Activated CD4-positive, alpha-beta memory T cell treated with anti-CD3 and anti-CD28 coated beads, Interleukin-2, amount 10 ng/mL, durations not matched to agents 7 days and 5 days (primary cell): ENCODE measurements around the gene TP53BP2. TPM values are rescaled to one million over a fixed set of nuclear protein-coding genes. Genes with fewer than 3 reads are reported as not detected.

Experiments used
- CTCF ChIA-PET: fragments of 350-600 bp; sonication (Branson Sonifier 250); formaldehyde crosslinking; loops from one replicate; lab custom pipeline; 2021; ENCODE audit warnings: antibody characterized with exemption, inconsistent platforms; lab: Charles Lee
- POLR2A ChIA-PET: fragments of 350-600 bp; sonication (Branson Sonifier 250); formaldehyde crosslinking; loops from one replicate; lab custom pipeline; 2021; ENCODE audit warnings: antibody characterized with exemption; lab: Charles Lee
- DNase-seq: peaks from one replicate; pipeline ENCODE4 v3.0.0-alpha.2; 2020
- H3K27ac Mint-ChIP-seq: one replicate; pipeline ENCODE4 v1.8.0; 2021; ENCODE audit warnings: mild to moderate bottlenecking, mixed read lengths
- H3K27me3 Mint-ChIP-seq: one replicate; pipeline ENCODE4 v1.8.0; 2021; ENCODE audit warnings: mixed read lengths
- H3K36me3 Mint-ChIP-seq: one replicate; pipeline ENCODE4 v1.8.0; 2021; ENCODE audit warnings: low read depth, mixed read lengths
- H3K4me1 Mint-ChIP-seq: one replicate; pipeline ENCODE4 v1.8.0; 2021; ENCODE audit warnings: mixed read lengths
- H3K4me3 Mint-ChIP-seq: one replicate; pipeline ENCODE4 v1.8.0; 2021; ENCODE audit warnings: mild to moderate bottlenecking, mixed read lengths
- H3K9me3 Mint-ChIP-seq: one replicate; pipeline ENCODE4 v1.8.0; 2021; ENCODE audit warnings: mixed read lengths
- total RNA-seq, 2 experiments: library from RNA; stranded (reverse); gene quantifications; one replicate each; pipeline ENCODE4 v1.2.3, GENCODE V29; 2021

The TP53BP2 gene
- total RNA-seq, 2 experiments from 2014 or later = 34.4 to 36.0 TPM

GRCh38 chr1:223802032-223802431 lies 43.7 kb downstream of the TP53BP2 start:
- no peak overlapping the region for H3K4me3 Mint-ChIP-seq
- no peaks in the 10 kb centered on the region for H3K9me3 Mint-ChIP-seq
- peaks cover 55% of the 10 kb centered on the region for H3K36me3 Mint-ChIP-seq
- H3K4me1 Mint-ChIP-seq = no peaks in the 10 kb centered on the region
- H3K27me3 Mint-ChIP-seq = no peaks in the 10 kb centered on the region
- CTCF ChIA-PET = no interaction called here
- no peak overlapping the region for H3K27ac Mint-ChIP-seq
- POLR2A ChIA-PET = no interaction called here
- DNase-seq = no peak

- CTCF ChIA-PET = no interaction called here
- H3K36me3 Mint-ChIP-seq = peaks cover 46% of the 10 kb centered on the region
- H3K9me3 Mint-ChIP-seq = no peaks in the 10 kb centered on the region
- peaks cover 5% of the 10 kb centered on the region for H3K4me1 Mint-ChIP-seq
- POLR2A ChIA-PET = no interaction called here
- no peaks in the 10 kb centered on the region for H3K27me3 Mint-ChIP-seq
- no peak for DNase-seq
- no peak overlapping the region for H3K27ac Mint-ChIP-seq
- H3K4me3 Mint-ChIP-seq = no peak overlapping the region
Measured at GRCh38 chr1:223796210-223796609, 49.5 kb downstream of the TP53BP2 start.

GRCh38 chr1:223794136-223794880 lies 51.4 kb downstream of the TP53BP2 start:
- no peak overlapping the region for H3K27ac Mint-ChIP-seq
- CTCF ChIA-PET = no interaction called here

GRCh38 chr1:223793716-223794115 lies 52.0 kb downstream of the TP53BP2 start:
- CTCF ChIA-PET = no interaction called here
- Mint-ChIP-seq H3K4me3 (no peak overlapping the region), H3K9me3 (no peaks in the 10 kb centered on the region), H3K27ac (no peak overlapping the region), H3K4me1 (peaks cover 5% of the 10 kb centered on the region), H3K27me3 (no peaks in the 10 kb centered on the region), H3K36me3 (peaks cover 41% of the 10 kb centered on the region)
- no peak for DNase-seq
- POLR2A ChIA-PET = no interaction called here

More at GRCh38 chr1:223794136-223794880, 51.4 kb downstream of the TP53BP2 start:
- POLR2A ChIA-PET = no interaction called here
- Mint-ChIP-seq H3K27me3 (no peaks in the 10 kb centered on the region), H3K4me1 (peaks cover 5% of the 10 kb centered on the region), H3K36me3 (peaks cover 37% of the 10 kb centered on the region), H3K9me3 (no peaks in the 10 kb centered on the region), H3K4me3 (no peak overlapping the region)
- DNase-seq = no peak

- DNase-seq = no peak
- Mint-ChIP-seq H3K4me1 (peaks cover 5% of the 10 kb centered on the region), H3K4me3 (no peak overlapping the region), H3K27me3 (no peaks in the 10 kb centered on the region), H3K36me3 (peaks cover 41% of the 10 kb centered on the region), H3K27ac (no peak overlapping the region), H3K9me3 (no peaks in the 10 kb centered on the region)
- POLR2A ChIA-PET = no interaction called here
- CTCF ChIA-PET = no interaction called here
Measured at GRCh38 chr1:223792046-223792445, 53.7 kb downstream of the TP53BP2 start.

GRCh38 chr1:223788746-223789415 lies 56.9 kb downstream of the TP53BP2 start:
- H3K27me3 Mint-ChIP-seq = no peaks in the 10 kb centered on the region
- H3K4me3 Mint-ChIP-seq = no peak overlapping the region
- H3K9me3 Mint-ChIP-seq = no peaks in the 10 kb centered on the region
- DNase-seq = no peak
- ChIA-PET POLR2A (interaction anchor here (0.5 kb wide), 1 partner anchor 48 kb away, joined by 3 read pairs; no protein-coding TSS in a partner anchor), CTCF (no interaction called here)
- no peak overlapping the region for H3K27ac Mint-ChIP-seq
- peaks cover 34% of the 10 kb centered on the region for H3K36me3 Mint-ChIP-seq
- H3K4me1 Mint-ChIP-seq = peaks cover 5% of the 10 kb centered on the region

GRCh38 chr1:223785808-223786207 lies 59.9 kb downstream of the TP53BP2 start:
- Mint-ChIP-seq H3K4me1 (no peaks in the 10 kb centered on the region), H3K27ac (no peak overlapping the region), H3K27me3 (no peaks in the 10 kb centered on the region), H3K4me3 (no peak overlapping the region), H3K9me3 (no peaks in the 10 kb centered on the region), H3K36me3 (peaks cover 30% of the 10 kb centered on the region)
- ChIA-PET CTCF (no interaction called here), POLR2A (interaction anchor here (1.0 kb wide), 1 partner anchor 10 kb away, joined by 3 read pairs; no protein-coding TSS in a partner anchor)
- DNase-seq = no peak

- POLR2A ChIA-PET = interaction anchor here (1.0 to 1.3 kb wide), 2 partner anchors 9 to 15 kb away, joined by 3 to 4 read pairs; no protein-coding TSS in a partner anchor
- H3K4me1 Mint-ChIP-seq = no peaks in the 10 kb centered on the region
Measured at GRCh38 chr1:223784541-223784940, 61.2 kb downstream of the TP53BP2 start.

GRCh38 chr1:223783676-223784075 lies 62.1 kb downstream of the TP53BP2 start:
- ChIA-PET POLR2A (no interaction called here), CTCF (no interaction called here)
- Mint-ChIP-seq H3K4me1 (no peaks in the 10 kb centered on the region), H3K9me3 (no peaks in the 10 kb centered on the region), H3K36me3 (peaks cover 29% of the 10 kb centered on the region), H3K27me3 (no peaks in the 10 kb centered on the region), H3K27ac (no peak overlapping the region), H3K4me3 (no peak overlapping the region)
- DNase-seq = no peak

More at GRCh38 chr1:223784541-223784940, 61.2 kb downstream of the TP53BP2 start:
- Mint-ChIP-seq H3K4me3 (no peak overlapping the region), H3K27ac (no peak overlapping the region), H3K36me3 (peaks cover 28% of the 10 kb centered on the region), H3K27me3 (no peaks in the 10 kb centered on the region), H3K9me3 (no peaks in the 10 kb centered on the region)
- no peak for DNase-seq
- CTCF ChIA-PET = no interaction called here

GRCh38 chr1:223780949-223781348 lies 64.8 kb downstream of the TP53BP2 start:
- Mint-ChIP-seq H3K9me3 (no peaks in the 10 kb centered on the region), H3K27me3 (no peaks in the 10 kb centered on the region), H3K36me3 (peaks cover 42% of the 10 kb centered on the region), H3K4me1 (peaks cover 14% of the 10 kb centered on the region), H3K4me3 (no peak overlapping the region), H3K27ac (no peak overlapping the region)
- CTCF ChIA-PET = interaction anchor here (1.5 kb wide), 1 partner anchor 31 kb away, joined by 7 read pairs; no protein-coding TSS in a partner anchor
- POLR2A ChIA-PET = interaction anchor here (0.7 to 1.4 kb wide), 2 partner anchors 12 to 28 kb away, joined by 3 read pairs; no protein-coding TSS in a partner anchor
- DNase-seq = no peak

- Mint-ChIP-seq H3K27ac (no peak overlapping the region), H3K9me3 (no peaks in the 10 kb centered on the region), H3K36me3 (peaks cover 44% of the 10 kb centered on the region), H3K4me3 (no peak overlapping the region), H3K4me1 (peaks cover 20% of the 10 kb centered on the region), H3K27me3 (no peaks in the 10 kb centered on the region)
- CTCF ChIA-PET = interaction anchor here (1.5 kb wide), 1 partner anchor 31 kb away, joined by 7 read pairs; no protein-coding TSS in a partner anchor
- POLR2A ChIA-PET = interaction anchor here (0.7 to 1.4 kb wide), 3 partner anchors 9 to 29 kb away, joined by 3 to 5 read pairs (median 3); no protein-coding TSS in a partner anchor
- no peak for DNase-seq
Measured at GRCh38 chr1:223780318-223780717, 65.4 kb downstream of the TP53BP2 start.

GRCh38 chr1:223776826-223777454 lies 68.8 kb downstream of the TP53BP2 start:
- H3K9me3 Mint-ChIP-seq = no peaks in the 10 kb centered on the region
- ChIA-PET CTCF (interaction anchor here (0.7 kb wide), 1 partner anchor 80 kb away, joined by 3 read pairs; no protein-coding TSS in a partner anchor), POLR2A (interaction anchor here (1.1 to 1.5 kb wide), 4 partner anchors 13 to 48 kb away, joined by 3 to 4 read pairs (median 3); no protein-coding TSS in a partner anchor)
- no peak for DNase-seq
- no peaks in the 10 kb centered on the region for H3K27me3 Mint-ChIP-seq
- peak overlapping the region; percentile 9 for H3K27ac Mint-ChIP-seq
- peaks cover 35% of the 10 kb centered on the region for H3K4me1 Mint-ChIP-seq
- H3K36me3 Mint-ChIP-seq = peaks cover 63% of the 10 kb centered on the region
- H3K4me3 Mint-ChIP-seq = no peak overlapping the region
